ENCODE measurements around the gene CFAP54.

CFAP54 gene

DNA sequence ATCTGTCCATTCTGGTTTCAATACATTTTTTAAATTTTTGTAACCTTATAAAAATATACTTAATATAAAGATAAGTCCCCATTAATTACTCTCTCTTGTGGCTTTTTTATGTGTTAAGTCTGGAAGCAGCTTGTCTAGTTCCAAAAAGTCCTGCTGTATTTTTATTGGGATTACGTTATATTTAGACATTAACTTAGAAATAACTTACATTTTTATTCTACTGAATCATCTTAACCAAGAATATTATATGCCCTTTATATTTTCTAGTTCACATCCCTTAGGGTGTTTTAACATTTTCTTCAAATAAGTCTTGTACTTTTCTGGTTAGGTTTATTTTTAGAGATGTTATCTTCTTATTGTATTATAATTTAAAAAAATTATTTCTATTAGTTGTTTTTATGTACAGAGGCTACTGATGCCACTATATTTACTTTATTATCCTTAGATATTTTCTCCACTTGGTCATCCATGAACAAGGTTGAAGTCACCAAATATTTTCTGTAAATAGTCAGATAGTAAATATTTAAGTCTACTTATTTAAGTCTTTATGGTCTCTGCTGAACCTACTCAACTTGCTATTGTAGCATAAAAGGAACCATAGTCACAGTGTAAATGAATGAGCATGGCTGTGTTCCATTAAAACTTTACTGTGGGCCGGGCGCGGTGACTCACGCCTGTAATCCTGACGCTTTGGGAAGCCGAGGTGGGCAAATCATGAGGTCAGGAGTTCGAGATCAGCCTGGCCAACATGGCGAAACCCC, 285.3 kb downstream of the CFAP54 start:
- WGBS (ENCODE audit: extremely low coverage, insufficient coverage, insufficient read length), result no CpG with 5 or more reads among the region's 9 CpGs
- Histone ChIP-seq H2BK12ac (ENCODE audit: low read length) (no peak overlapping the region), H3K4me2 (ENCODE audit: low read length) (no peak overlapping the region), H3K14ac (ENCODE audit: low read length) (no peak overlapping the region), H3K36me3 (ENCODE audit: control insufficient read depth in 1 of 2, insufficient read depth in 2 of 2, low read length in 2 of 2) (no peaks in the 10 kb centered on the region), H3K4ac (ENCODE audit: low read depth, low read length) (no peak overlapping the region), H3K4me1 (ENCODE audit: control insufficient read depth in 1 of 2, insufficient read depth in 2 of 2, low read length in 2 of 2) (no peaks in the 10 kb centered on the region), H2BK120ac (ENCODE audit: insufficient read depth, low read length, poor library complexity) (no peak overlapping the region), H4K12ac (ENCODE audit: low read depth, low read length) (no peak overlapping the region), H2BK5ac (ENCODE audit: low read depth, low read length, poor library complexity) (no peak overlapping the region), H4K91ac (ENCODE audit: low read depth, low read length) (no peak overlapping the region), H3K79me2 (ENCODE audit: control insufficient read depth, insufficient read depth, low read length, poor library complexity) (no peaks in the 10 kb centered on the region), H3K27me3 (ENCODE audit: insufficient read depth, low read length) (no peaks in the 10 kb centered on the region), H3K4me3 (ENCODE audit: low read depth, low read length) (no peak overlapping the region), H2AFZ (ENCODE audit: insufficient read depth, low read length, poor library complexity) (no peak overlapping the region), H4K8ac (ENCODE audit: low read depth, low read length) (no peak overlapping the region), H3K23ac (ENCODE audit: low read length) (no peak overlapping the region), H3K9me3 (ENCODE audit: insufficient read depth, low read depth, low read length) (no peaks in the 10 kb centered on the region), H3K18ac (ENCODE audit: low read length) (no peak overlapping the region), H3K9ac (ENCODE audit: low read length) (no peak overlapping the region), H3K27ac (ENCODE audit: low read depth, low read length) (no peak overlapping the region), H3K79me1 (ENCODE audit: low read length) (no peaks in the 10 kb centered on the region), H2AK5ac (ENCODE audit: low read length) (no peak overlapping the region)
- DNase-seq, result no peak

DNA sequence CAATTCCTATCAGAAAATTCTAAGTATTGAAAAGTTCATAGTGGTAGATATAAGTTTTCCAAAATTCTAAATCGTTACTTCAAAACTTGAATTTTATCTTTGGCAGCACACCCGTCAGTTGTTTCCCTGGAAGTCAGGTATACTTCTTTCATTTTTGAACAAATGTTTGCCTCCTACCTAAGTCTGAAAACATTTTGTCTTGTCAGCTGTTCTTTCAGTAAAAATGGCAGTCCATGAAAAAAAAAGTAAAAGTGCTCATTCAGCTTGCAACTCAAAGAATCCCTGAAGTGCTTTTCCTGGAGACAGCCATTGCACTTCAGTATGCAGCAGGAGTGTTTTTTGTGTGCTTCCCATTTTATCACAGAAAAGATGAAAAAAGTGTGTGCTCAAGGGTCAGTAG, 287.5 kb downstream of the CFAP54 start:
- no peak for DNase-seq
- H3K9me3 ChIP-seq (ENCODE audit: insufficient read depth, low read depth, low read length), result no peaks in the 10 kb centered on the region

DNA sequence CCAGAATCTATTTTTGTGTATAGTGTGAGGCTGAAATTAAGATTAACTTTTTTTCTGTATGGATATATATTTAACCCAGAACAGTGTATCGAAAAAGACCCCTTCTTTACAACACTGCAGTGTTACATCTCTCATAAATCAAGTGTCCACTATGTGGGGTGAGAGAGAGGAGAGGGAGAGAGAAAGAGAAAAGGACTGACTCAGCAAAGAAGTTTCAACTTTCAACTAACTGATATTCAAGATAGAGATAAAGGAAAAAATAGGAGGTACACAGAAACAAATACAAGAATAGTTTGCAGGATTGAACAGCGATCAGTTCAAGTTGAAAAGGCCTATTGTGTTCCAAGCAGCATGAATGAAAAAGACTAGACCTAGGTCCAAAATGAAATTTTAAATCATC, 291.0 kb downstream of the CFAP54 start:
- DNase-seq, result no peak
- Histone ChIP-seq H4K12ac (ENCODE audit: low read depth, low read length) (no peak overlapping the region), H3K18ac (ENCODE audit: low read length) (no peak overlapping the region), H3K4me3 (ENCODE audit: low read depth, low read length) (no peak overlapping the region), H3K23ac (ENCODE audit: low read length) (no peak overlapping the region), H2BK5ac (ENCODE audit: low read depth, low read length, poor library complexity) (no peak overlapping the region), H2AFZ (ENCODE audit: insufficient read depth, low read length, poor library complexity) (no peak overlapping the region), H3K14ac (ENCODE audit: low read length) (no peak overlapping the region), H2BK12ac (ENCODE audit: low read length) (no peak overlapping the region), H3K4ac (ENCODE audit: low read depth, low read length) (no peak overlapping the region), H3K79me2 (ENCODE audit: control insufficient read depth, insufficient read depth, low read length, poor library complexity) (no peaks in the 10 kb centered on the region), H4K8ac (ENCODE audit: low read depth, low read length) (no peak overlapping the region), H3K9me3 (ENCODE audit: insufficient read depth, low read depth, low read length) (no peaks in the 10 kb centered on the region), H3K4me1 (ENCODE audit: control insufficient read depth in 1 of 2, insufficient read depth in 2 of 2, low read length in 2 of 2) (no peaks in the 10 kb centered on the region), H3K36me3 (ENCODE audit: control insufficient read depth in 1 of 2, insufficient read depth in 2 of 2, low read length in 2 of 2) (no peaks in the 10 kb centered on the region), H3K27ac (ENCODE audit: low read depth, low read length) (no peak overlapping the region), H3K9ac (ENCODE audit: low read length) (no peak overlapping the region), H2BK120ac (ENCODE audit: insufficient read depth, low read length, poor library complexity) (no peak overlapping the region), H4K91ac (ENCODE audit: low read depth, low read length) (no peak overlapping the region), H3K4me2 (ENCODE audit: low read length) (no peak overlapping the region), H3K27me3 (ENCODE audit: insufficient read depth, low read length) (no peaks in the 10 kb centered on the region), H3K79me1 (ENCODE audit: low read length) (no peaks in the 10 kb centered on the region), H2AK5ac (ENCODE audit: low read length) (no peak overlapping the region)
- no CpG with 5 or more reads among the region's 2 CpGs for WGBS (ENCODE audit: extremely low coverage, insufficient coverage, insufficient read length)

More for the DNA sequence above, 287.5 kb downstream of the CFAP54 start:
- no peak overlapping the region for H2AFZ ChIP-seq (ENCODE audit: insufficient read depth, low read length, poor library complexity)
- no peak overlapping the region for H3K4ac ChIP-seq (ENCODE audit: low read depth, low read length)
- no peak overlapping the region for H2BK5ac ChIP-seq (ENCODE audit: low read depth, low read length, poor library complexity)
- no peak overlapping the region for H4K91ac ChIP-seq (ENCODE audit: low read depth, low read length)
- H3K27me3 ChIP-seq (ENCODE audit: insufficient read depth, low read length), result no peaks in the 10 kb centered on the region
- no peak overlapping the region for H3K4me3 ChIP-seq (ENCODE audit: low read depth, low read length)
- no peak overlapping the region for H2BK12ac ChIP-seq (ENCODE audit: low read length)
- H2AK5ac ChIP-seq (ENCODE audit: low read length), result no peak overlapping the region
- no peaks in the 10 kb centered on the region for H3K36me3 ChIP-seq (ENCODE audit: control insufficient read depth in 1 of 2, insufficient read depth in 2 of 2, low read length in 2 of 2)
- H4K8ac ChIP-seq (ENCODE audit: low read depth, low read length), result no peak overlapping the region
- no peaks in the 10 kb centered on the region for H3K79me1 ChIP-seq (ENCODE audit: low read length)
- H3K9ac ChIP-seq (ENCODE audit: low read length), result no peak overlapping the region
- H3K18ac ChIP-seq (ENCODE audit: low read length), result no peak overlapping the region
- no peak overlapping the region for H3K4me2 ChIP-seq (ENCODE audit: low read length)
- no peak overlapping the region for H3K14ac ChIP-seq (ENCODE audit: low read length)
- H3K79me2 ChIP-seq (ENCODE audit: control insufficient read depth, insufficient read depth, low read length, poor library complexity), result no peaks in the 10 kb centered on the region
- H3K27ac ChIP-seq (ENCODE audit: low read depth, low read length), result no peak overlapping the region
- WGBS (ENCODE audit: extremely low coverage, insufficient coverage, insufficient read length), result no CpG with 5 or more reads among the region's 2 CpGs
- no peak overlapping the region for H2BK120ac ChIP-seq (ENCODE audit: insufficient read depth, low read length, poor library complexity)
- H4K12ac ChIP-seq (ENCODE audit: low read depth, low read length), result no peak overlapping the region
- no peak overlapping the region for H3K23ac ChIP-seq (ENCODE audit: low read length)
- no peaks in the 10 kb centered on the region for H3K4me1 ChIP-seq (ENCODE audit: control insufficient read depth in 1 of 2, insufficient read depth in 2 of 2, low read length in 2 of 2)

DNA sequence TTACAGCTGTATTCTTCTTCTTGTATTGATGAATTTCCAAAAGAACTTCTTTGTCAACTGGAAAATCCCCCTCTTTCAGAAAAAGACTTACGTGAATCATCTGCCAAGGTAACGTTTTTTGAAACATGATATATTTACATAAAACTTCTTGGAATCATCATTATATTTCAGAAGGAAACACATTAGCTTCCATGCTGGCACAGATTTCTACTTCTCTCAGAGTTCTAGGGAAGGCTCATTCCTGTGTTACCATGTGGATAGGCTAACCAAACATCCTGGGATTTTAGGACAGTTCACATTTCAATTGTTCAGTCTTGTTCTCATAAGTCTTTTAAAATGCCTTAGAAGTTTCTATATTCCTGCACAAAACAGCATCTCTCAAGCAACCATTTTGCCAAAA, 297.4 kb downstream of the CFAP54 start:
- H2AFZ ChIP-seq (ENCODE audit: insufficient read depth, low read length, poor library complexity), result no peak overlapping the region
- no peak overlapping the region for H3K27ac ChIP-seq (ENCODE audit: low read depth, low read length)
- H3K9ac ChIP-seq (ENCODE audit: low read length), result no peak overlapping the region
- no peak overlapping the region for H4K8ac ChIP-seq (ENCODE audit: low read depth, low read length)
- H3K27me3 ChIP-seq (ENCODE audit: insufficient read depth, low read length), result no peaks in the 10 kb centered on the region
- no CpG with 5 or more reads among the region's 2 CpGs for WGBS (ENCODE audit: extremely low coverage, insufficient coverage, insufficient read length)
- H3K36me3 ChIP-seq (ENCODE audit: control insufficient read depth in 1 of 2, insufficient read depth in 2 of 2, low read length in 2 of 2), result no peaks in the 10 kb centered on the region
- no peak overlapping the region for H3K4me3 ChIP-seq (ENCODE audit: low read depth, low read length)
- no peak overlapping the region for H3K23ac ChIP-seq (ENCODE audit: low read length)
- peaks cover 2% of the 10 kb centered on the region for H3K9me3 ChIP-seq (ENCODE audit: insufficient read depth, low read depth, low read length)
- no peak overlapping the region for H2BK12ac ChIP-seq (ENCODE audit: low read length)
- H3K4me2 ChIP-seq (ENCODE audit: low read length), result no peak overlapping the region
- no peak for DNase-seq
- H3K14ac ChIP-seq (ENCODE audit: low read length), result no peak overlapping the region
- no peaks in the 10 kb centered on the region for H3K79me1 ChIP-seq (ENCODE audit: low read length)
- no peak overlapping the region for H3K18ac ChIP-seq (ENCODE audit: low read length)
- H2AK5ac ChIP-seq (ENCODE audit: low read length), result no peak overlapping the region
- no peaks in the 10 kb centered on the region for H3K4me1 ChIP-seq (ENCODE audit: control insufficient read depth in 1 of 2, insufficient read depth in 2 of 2, low read length in 2 of 2)
- no peaks in the 10 kb centered on the region for H3K79me2 ChIP-seq (ENCODE audit: control insufficient read depth, insufficient read depth, low read length, poor library complexity)
- no peak overlapping the region for H2BK120ac ChIP-seq (ENCODE audit: insufficient read depth, low read length, poor library complexity)
- no peak overlapping the region for H4K12ac ChIP-seq (ENCODE audit: low read depth, low read length)
- H2BK5ac ChIP-seq (ENCODE audit: low read depth, low read length, poor library complexity), result no peak overlapping the region
- H3K4ac ChIP-seq (ENCODE audit: low read depth, low read length), result no peak overlapping the region
- no peak overlapping the region for H4K91ac ChIP-seq (ENCODE audit: low read depth, low read length)

Measured in trophoblast cell (in vitro differentiated cells and primary cell).